Measurements from ENCODE around the gene TSPAN3.

Gene TSPAN3

GRCh38 chr15:77058468-77058867, 12.4 kb downstream of the TSPAN3 start:
- TF ChIP-seq, protein P1, sequence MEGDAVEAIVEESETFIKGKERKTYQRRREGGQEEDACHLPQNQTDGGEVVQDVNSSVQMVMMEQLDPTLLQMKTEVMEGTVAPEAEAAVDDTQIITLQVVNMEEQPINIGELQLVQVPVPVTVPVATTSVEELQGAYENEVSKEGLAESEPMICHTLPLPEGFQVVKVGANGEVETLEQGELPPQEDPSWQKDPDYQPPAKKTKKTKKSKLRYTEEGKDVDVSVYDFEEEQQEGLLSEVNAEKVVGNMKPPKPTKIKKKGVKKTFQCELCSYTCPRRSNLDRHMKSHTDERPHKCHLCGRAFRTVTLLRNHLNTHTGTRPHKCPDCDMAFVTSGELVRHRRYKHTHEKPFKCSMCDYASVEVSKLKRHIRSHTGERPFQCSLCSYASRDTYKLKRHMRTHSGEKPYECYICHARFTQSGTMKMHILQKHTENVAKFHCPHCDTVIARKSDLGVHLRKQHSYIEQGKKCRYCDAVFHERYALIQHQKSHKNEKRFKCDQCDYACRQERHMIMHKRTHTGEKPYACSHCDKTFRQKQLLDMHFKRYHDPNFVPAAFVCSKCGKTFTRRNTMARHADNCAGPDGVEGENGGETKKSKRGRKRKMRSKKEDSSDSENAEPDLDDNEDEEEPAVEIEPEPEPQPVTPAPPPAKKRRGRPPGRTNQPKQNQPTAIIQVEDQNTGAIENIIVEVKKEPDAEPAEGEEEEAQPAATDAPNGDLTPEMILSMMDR (IDR thresholded peaks at IDR 0.05; ENCODE audit: borderline replicate concordance, insufficient read depth, low read depth, low read length): no peak
- no peak overlapping the region for H3K4me3 ChIP-seq (ENCODE audit: low read depth, low read length)

DNA sequence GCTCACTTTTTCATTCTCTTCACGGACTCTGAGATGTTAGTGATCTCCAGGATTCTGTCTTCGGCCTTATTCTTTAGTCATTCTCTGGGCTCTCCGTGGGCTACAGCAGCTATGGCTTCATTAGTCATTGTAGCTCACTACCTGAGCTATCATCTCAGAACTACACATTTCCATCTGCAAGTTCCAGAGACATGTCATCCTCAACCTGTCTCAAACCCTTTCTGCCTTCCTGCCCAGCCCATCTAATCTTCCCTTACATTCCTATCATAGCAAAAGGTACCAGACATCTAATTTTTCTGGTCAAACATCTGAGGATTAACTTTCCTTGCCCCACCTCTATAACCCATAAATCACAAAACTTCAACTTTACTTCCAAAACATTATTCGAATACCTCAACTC, 13.2 kb downstream of the TSPAN3 start:
- TF ChIP-seq, protein P1 (IDR thresholded peaks at IDR 0.05; ENCODE audit: borderline replicate concordance, insufficient read depth, low read depth, low read length): no peak

DNA sequence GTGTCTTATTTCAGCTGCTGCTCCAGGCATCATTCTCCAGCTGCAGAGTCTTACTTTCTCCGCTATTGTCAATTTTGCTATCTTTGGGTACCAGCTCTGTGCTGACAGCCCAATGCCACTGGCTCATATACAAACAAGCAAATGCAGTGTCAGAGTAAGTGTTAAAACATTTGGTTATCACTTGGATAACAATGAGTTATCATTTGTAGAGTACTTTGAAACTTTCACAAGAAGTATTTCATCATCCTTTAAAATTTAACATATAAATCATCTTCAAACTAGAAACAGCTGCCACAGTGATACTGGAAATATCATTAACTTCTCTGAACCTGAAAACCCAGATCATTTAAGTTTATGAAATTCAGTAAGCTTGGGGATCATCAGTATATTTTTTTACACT, 13.8 kb downstream of the TSPAN3 start:
- TF ChIP-seq, protein P1 (IDR thresholded peaks at IDR 0.05; ENCODE audit: borderline replicate concordance, insufficient read depth, low read depth, low read length): no peak
- H3K4me3 ChIP-seq (ENCODE audit: low read depth, low read length): no peak overlapping the region

More for the DNA sequence above, 13.2 kb downstream of the TSPAN3 start:
- H3K4me3 ChIP-seq (ENCODE audit: low read depth, low read length): no peak overlapping the region

GRCh38 chr15:77053709-77054108, 17.2 kb downstream of the TSPAN3 start:
- TF ChIP-seq, protein P1 (IDR thresholded peaks at IDR 0.05; ENCODE audit: borderline replicate concordance, insufficient read depth, low read depth, low read length): no peak

DNA sequence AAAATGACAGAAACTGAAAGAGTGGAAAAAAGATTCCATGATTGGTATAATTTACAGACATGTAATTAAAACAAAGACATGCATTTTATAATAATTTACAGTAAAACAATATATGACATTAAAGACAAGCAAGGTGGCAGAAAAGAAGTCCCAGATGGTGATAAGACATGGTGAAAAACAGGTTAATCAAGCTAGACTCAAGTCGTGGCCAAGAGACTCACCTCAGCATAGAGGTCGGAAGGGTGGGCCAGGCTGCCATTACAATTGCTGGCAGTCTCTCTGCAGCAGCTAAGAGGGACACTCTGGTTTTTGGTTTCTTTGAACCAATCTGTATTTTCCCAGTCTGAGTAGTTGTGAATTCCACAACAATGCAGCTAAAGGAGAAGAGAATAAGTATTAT, 18.4 kb downstream of the TSPAN3 start:
- H3K4me3 ChIP-seq (ENCODE audit: low read depth, low read length): no peak overlapping the region
- TF ChIP-seq, protein P1 (IDR thresholded peaks at IDR 0.05; ENCODE audit: borderline replicate concordance, insufficient read depth, low read depth, low read length): no peak

More at GRCh38 chr15:77053709-77054108, 17.2 kb downstream of the TSPAN3 start:
- H3K4me3 ChIP-seq (ENCODE audit: low read depth, low read length): no peak overlapping the region

GRCh38 chr15:77048135-77048876, 22.6 kb downstream of the TSPAN3 start:
- TF ChIP-seq, protein P1 (IDR thresholded peaks at IDR 0.05; ENCODE audit: borderline replicate concordance, insufficient read depth, low read depth, low read length): no peak

More at GRCh38 chr15:77048135-77048876, 22.6 kb downstream of the TSPAN3 start:
- H3K4me3 ChIP-seq (ENCODE audit: low read depth, low read length): no peak overlapping the region
